ENCODE data around the gene SYNE2. TPM values are rescaled to one million over a fixed set of nuclear protein-coding genes. Genes with fewer than 3 reads are reported as not detected.

SYNE2 gene
- total RNA-seq, 1 donor from 2014 or later, result 44.2 TPM

GRCh38 chr14:64221391-64222003 is 368.7 kb downstream of the SYNE2 start:
- no peak overlapping the region for H3K4me3 ChIP-seq (ENCODE audit: low read depth, low read length)
- TF ChIP-seq CTCF (conservative IDR thresholded peaks at IDR 0.05; ENCODE audit: low read depth, low read length), result no peak
- DNase-seq (ENCODE audit: low read depth), result no peak

GRCh38 chr14:64225151-64225757 is 372.4 kb downstream of the SYNE2 start:
- no peak for TF ChIP-seq CTCF (conservative IDR thresholded peaks at IDR 0.05; ENCODE audit: low read depth, low read length)
- DNase-seq (ENCODE audit: low read depth), result no peak
- H3K4me3 ChIP-seq (ENCODE audit: low read depth, low read length), result no peak overlapping the region

- DNase-seq (ENCODE audit: low read depth), result no peak
- H3K4me3 ChIP-seq (ENCODE audit: low read depth, low read length), result no peak overlapping the region
- TF ChIP-seq CTCF (conservative IDR thresholded peaks at IDR 0.05; ENCODE audit: low read depth, low read length), result no peak
These were observed 375.1 kb downstream of the SYNE2 start for GRCh38 chr14:64227856-64228255.

GRCh38 chr14:64229489-64229888 is 376.7 kb downstream of the SYNE2 start:
- DNase-seq (ENCODE audit: low read depth), result no peak
- H3K4me3 ChIP-seq (ENCODE audit: low read depth, low read length), result no peak overlapping the region
- TF ChIP-seq CTCF (conservative IDR thresholded peaks at IDR 0.05; ENCODE audit: low read depth, low read length), result no peak

- DNase-seq (ENCODE audit: low read depth), result peak; percentile 13
- H3K4me3 ChIP-seq (ENCODE audit: low read depth, low read length), result no peak overlapping the region
- no peak for TF ChIP-seq CTCF (conservative IDR thresholded peaks at IDR 0.05; ENCODE audit: low read depth, low read length)
These were observed 379.5 kb downstream of the SYNE2 start for GRCh38 chr14:64232095-64232838.

- no peak overlapping the region for H3K4me3 ChIP-seq (ENCODE audit: low read depth, low read length)
- no peak for TF ChIP-seq CTCF (conservative IDR thresholded peaks at IDR 0.05; ENCODE audit: low read depth, low read length)
- no peak for DNase-seq (ENCODE audit: low read depth)
These were observed 380.1 kb downstream of the SYNE2 start for GRCh38 chr14:64232944-64233343.
